Mononuclear cell (primary cell): ENCODE measurements around the gene CAPN10. TPM values are rescaled to one million over a fixed set of nuclear protein-coding genes. Genes with fewer than 3 reads are reported as not detected.
"Not testable (repeated sequence)": the region's sequence is repeated elsewhere in the genome, so short reads cannot be mapped to it uniquely, and the experiment has no call there.

ENCODE experiments used
- H3K27me3 ChIP-seq: 2 replicates; pipeline ENCODE4 v1.6.0; 2011; ENCODE audit warnings: low read length, control low read depth; ENCODE audit not compliant: insufficient read depth
- H3K4me1 ChIP-seq: 2 replicates; pipeline ENCODE4 v1.5.1; 2011; ENCODE audit warnings: mild to moderate bottlenecking, low read length, control low read depth; ENCODE audit not compliant: insufficient read depth
- H3K4me3 ChIP-seq: 2 replicates; pipeline ENCODE4 v1.5.1; 2011; ENCODE audit warnings: mild to moderate bottlenecking, low read length, moderate library complexity
- H3K9me3 ChIP-seq: 2 replicates; pipeline ENCODE4 v1.5.1; 2011; ENCODE audit warnings: low read depth, mild to moderate bottlenecking, control low read depth, low read length
- total RNA-seq: library from RNA; depleted of rRNA; stranded (reverse); fragments of >200 nt; gene quantifications from one replicate; pipeline ENCODE4 v1.2.3, GENCODE V29; 2012

CAPN10 gene, protein sequence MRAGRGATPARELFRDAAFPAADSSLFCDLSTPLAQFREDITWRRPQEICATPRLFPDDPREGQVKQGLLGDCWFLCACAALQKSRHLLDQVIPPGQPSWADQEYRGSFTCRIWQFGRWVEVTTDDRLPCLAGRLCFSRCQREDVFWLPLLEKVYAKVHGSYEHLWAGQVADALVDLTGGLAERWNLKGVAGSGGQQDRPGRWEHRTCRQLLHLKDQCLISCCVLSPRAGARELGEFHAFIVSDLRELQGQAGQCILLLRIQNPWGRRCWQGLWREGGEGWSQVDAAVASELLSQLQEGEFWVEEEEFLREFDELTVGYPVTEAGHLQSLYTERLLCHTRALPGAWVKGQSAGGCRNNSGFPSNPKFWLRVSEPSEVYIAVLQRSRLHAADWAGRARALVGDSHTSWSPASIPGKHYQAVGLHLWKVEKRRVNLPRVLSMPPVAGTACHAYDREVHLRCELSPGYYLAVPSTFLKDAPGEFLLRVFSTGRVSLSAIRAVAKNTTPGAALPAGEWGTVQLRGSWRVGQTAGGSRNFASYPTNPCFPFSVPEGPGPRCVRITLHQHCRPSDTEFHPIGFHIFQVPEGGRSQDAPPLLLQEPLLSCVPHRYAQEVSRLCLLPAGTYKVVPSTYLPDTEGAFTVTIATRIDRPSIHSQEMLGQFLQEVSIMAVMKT
- 18.2 TPM for total RNA-seq

DNA sequence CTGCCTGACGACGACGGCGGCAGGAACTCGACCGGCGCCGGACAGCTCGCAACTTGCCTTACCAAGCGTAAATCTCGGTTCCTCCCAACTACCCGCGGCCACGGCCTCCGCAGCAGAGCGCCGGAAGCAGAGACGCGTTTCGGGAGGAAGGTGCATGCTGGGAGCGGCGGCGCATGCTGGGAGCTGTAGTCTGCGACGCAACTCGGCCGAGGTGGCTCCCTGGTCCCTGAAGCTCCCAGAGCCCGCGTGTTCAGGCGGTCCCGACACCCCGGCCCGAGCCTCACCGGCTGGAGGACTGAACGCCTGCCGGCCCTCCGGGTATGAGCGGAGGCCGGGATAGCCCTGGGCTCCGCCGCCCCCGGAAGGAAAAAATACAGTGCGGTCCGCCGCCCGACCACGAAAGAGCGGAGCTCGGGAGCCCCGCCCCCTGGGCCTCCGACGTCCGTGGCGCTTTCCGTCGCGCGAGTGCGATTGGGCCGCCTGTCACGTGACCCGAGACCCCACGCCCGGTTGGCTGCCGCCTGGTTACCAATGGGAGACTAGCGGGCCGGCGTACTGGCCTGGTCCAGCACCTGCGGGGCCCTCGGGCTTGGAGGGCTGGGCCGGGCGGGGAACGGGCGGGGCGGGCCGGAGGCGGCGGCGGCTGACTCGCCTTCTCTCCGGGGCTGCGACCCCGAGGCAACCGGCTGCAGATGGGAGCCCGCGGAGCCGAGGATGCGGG lies at the start of gene CAPN10:
CAPN10 (plus strand) TSS at position 537 of the 721 bp plus-strand sequence; CDS start at position 715, 178 bp downstream.
- peak within 1 kb of the TSS; percentile 81 for H3K4me3 ChIP-seq
- no peaks in the 10 kb centered on the region for H3K27me3 ChIP-seq
- peaks cover 49% of the 10 kb centered on the region for H3K4me1 ChIP-seq
- H3K9me3 ChIP-seq = no peaks in the 10 kb centered on the region

DNA sequence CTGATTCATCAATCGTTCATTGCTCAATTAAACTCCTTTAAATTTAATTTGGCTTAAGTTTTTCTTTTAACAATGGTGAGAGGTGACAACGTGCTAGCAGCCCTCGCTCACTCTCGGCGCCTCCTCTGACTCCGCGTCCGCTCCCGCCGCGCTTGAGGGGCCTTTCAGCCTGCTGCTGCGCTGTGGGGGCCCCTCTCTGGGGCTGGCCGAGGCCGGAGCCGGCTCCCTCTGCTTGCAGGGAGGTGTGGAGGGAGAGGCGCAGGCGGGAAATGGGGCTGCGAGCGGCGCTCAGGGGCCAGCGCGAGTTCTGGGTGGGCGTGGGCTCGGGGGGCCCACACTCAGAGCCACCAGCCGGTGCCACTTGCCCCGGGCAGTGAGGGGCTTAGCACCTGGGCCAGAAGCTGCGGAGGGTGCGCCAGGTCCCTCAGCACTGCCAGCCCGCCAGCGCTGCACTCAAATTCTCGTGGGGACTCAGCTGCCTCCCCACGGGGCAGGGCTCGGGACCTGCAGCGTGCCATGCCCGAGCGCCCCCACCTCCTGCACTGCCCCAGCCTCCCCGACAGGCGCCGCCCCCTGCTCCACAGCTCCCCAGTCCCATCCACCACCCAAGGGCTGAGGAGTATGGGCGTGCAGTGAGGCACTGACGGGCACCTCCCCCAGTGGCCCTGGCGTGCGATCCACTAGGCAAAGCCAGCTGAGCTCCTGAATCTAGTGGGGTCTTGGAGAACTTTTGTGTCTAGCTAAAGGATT lies 48.3 kb upstream of the CAPN10 start:
- Histone ChIP-seq H3K27me3 (no peaks in the 10 kb centered on the region), H3K4me1 (no peaks in the 10 kb centered on the region), H3K4me3 (no peak overlapping the region), H3K9me3 (no peaks in the 10 kb centered on the region)

- H3K4me3 ChIP-seq, H3K4me1 ChIP-seq, H3K9me3 ChIP-seq, H3K27me3 ChIP-seq: not testable (repeated sequence)
Measured at GRCh38 chr2:240539101-240539500, 47.4 kb upstream of the CAPN10 start.

GRCh38 chr2:240539906-240540305 lies 46.6 kb upstream of the CAPN10 start:
- H3K4me1 ChIP-seq = no peaks in the 10 kb centered on the region
- H3K9me3 ChIP-seq = no peaks in the 10 kb centered on the region
- H3K4me3 ChIP-seq = no peak overlapping the region
- H3K27me3 ChIP-seq = no peaks in the 10 kb centered on the region

GRCh38 chr2:240551288-240551687 lies 35.2 kb upstream of the CAPN10 start:
- no peaks in the 10 kb centered on the region for H3K9me3 ChIP-seq
- no peaks in the 10 kb centered on the region for H3K4me1 ChIP-seq
- no peak overlapping the region for H3K4me3 ChIP-seq
- no peaks in the 10 kb centered on the region for H3K27me3 ChIP-seq

DNA sequence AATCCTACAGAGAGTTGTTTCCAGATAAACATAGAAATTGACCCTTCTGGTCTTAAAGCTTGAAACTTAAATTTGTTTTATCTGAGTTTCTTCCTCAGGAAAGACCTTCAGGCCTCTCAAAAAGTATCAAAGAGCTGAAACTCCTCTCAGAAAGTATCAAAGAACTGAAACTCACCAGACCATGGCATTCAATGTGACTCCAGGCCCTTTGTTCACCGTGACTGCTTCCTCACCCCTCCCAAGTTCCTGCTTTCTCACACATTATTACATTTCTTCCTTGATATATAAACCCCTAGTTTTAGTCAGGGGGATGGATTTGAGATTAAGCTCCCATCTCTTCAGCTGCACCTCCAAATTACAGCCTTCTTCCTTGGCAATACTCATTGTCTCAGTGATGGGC lies 34.7 kb upstream of the CAPN10 start:
- no peaks in the 10 kb centered on the region for H3K9me3 ChIP-seq
- H3K4me1 ChIP-seq = no peaks in the 10 kb centered on the region
- no peak overlapping the region for H3K4me3 ChIP-seq
- H3K27me3 ChIP-seq = no peaks in the 10 kb centered on the region

- Histone ChIP-seq H3K4me1 (peaks cover 20% of the 10 kb centered on the region), H3K9me3 (no peaks in the 10 kb centered on the region), H3K27me3 (no peaks in the 10 kb centered on the region), H3K4me3 (no peak overlapping the region)
Measured at GRCh38 chr2:240553956-240554480, 32.5 kb upstream of the CAPN10 start.

DNA sequence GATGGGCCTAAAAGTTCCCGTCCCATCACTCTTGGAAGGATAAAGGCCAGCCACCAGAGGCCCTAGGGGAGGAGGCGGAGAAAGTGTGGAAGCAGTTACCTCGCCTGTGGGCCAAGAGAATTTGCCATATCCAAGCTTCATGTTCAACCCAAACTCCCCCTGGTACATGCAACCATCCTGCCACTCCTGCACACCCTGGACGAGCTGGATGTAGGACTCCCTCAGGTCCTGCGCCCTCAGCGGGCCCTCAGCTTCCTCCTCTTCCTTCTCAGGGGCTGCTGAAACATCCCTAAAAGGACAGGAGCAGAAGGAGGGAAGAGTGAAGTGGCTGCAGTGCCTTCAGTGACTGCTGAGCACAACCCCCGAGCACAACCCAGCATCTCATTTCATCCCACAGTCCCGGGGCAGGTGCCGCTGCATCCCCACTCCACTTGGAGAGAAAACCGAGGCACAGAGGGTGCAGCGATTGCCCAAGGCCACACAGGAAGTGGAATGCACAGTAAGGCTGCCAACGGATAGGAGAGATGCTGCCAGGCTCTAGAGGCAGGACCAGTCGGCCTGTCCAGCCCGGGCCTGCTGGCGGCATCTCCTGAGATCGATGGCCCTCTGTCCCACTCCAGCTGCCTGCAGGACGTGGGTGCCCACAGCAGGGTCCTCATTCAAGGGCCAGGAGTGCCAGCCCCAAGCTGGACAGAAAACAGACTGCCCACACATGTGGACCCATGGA lies 31.6 kb upstream of the CAPN10 start:
- Histone ChIP-seq H3K4me1 (peaks cover 29% of the 10 kb centered on the region), H3K9me3 (no peaks in the 10 kb centered on the region), H3K4me3 (no peak overlapping the region), H3K27me3 (no peaks in the 10 kb centered on the region)

- no peaks in the 10 kb centered on the region for H3K9me3 ChIP-seq
- H3K4me3 ChIP-seq = no peak overlapping the region
- H3K27me3 ChIP-seq = no peaks in the 10 kb centered on the region
- peaks cover 29% of the 10 kb centered on the region for H3K4me1 ChIP-seq
Measured at GRCh38 chr2:240555541-240556250, 30.8 kb upstream of the CAPN10 start.

DNA sequence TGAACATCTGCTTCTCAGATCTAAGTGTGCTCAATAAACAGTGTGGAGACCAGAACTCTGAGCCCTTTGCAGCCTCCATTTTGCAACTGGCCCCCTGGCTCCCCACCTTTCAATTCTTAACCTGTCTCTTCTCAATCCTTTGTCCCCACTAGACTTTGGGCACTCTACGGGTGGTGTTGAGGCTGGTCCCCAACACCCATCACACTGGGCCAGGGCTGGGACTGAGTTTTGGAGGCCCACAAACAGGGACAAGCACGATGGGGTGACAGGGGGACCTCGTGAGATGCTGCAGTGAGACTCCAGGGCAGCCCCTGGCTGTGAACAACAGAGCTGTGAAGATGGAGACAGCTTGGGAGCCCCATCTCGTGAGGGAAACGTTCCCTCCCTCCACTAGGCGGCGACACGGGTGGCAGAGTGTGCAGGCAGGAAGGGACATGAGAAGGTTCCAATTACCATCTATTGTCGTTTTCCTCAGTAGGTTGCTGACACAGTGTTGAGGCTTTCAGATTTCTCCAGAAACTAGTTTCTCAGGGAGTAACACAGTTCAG lies 29.9 kb upstream of the CAPN10 start:
- no peaks in the 10 kb centered on the region for H3K9me3 ChIP-seq
- H3K4me3 ChIP-seq = no peak overlapping the region
- no peaks in the 10 kb centered on the region for H3K27me3 ChIP-seq
- peaks cover 34% of the 10 kb centered on the region for H3K4me1 ChIP-seq

- H3K4me1 ChIP-seq = peaks cover 40% of the 10 kb centered on the region
- H3K4me3 ChIP-seq = no peak overlapping the region
- no peaks in the 10 kb centered on the region for H3K9me3 ChIP-seq
- H3K27me3 ChIP-seq = no peaks in the 10 kb centered on the region
Measured at GRCh38 chr2:240557101-240557751, 29.3 kb upstream of the CAPN10 start.

DNA sequence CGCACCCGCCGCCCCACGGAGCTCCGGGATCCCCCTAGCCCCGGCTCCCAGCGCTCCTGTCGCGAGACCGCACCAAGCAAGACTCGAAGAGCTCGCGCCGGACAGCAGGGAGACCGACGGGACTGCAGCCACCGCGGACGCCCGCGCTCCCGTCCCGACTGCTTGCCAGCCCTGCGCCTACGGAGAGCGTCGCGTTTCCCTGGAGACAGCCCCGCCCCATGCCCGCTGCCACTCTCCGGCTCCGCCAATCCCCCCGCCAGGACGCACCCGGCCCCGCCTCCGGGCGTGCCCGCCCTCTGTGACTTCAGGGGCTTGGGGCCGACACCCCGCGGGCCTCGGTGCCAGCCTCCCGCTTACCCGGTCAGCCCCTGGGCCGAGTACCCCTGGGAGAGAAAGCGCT lies 28.7 kb upstream of the CAPN10 start, which contains the start of gene ANKMY1:
ANKMY1 (minus strand) TSS at position 181 of the 400 bp plus-strand sequence. CDS start 653 bp downstream, outside the sequence.
- Histone ChIP-seq H3K27me3 (no peaks in the 10 kb centered on the region), H3K4me3 (no peak within 1 kb of the TSS), H3K9me3 (no peaks in the 10 kb centered on the region), H3K4me1 (peaks cover 46% of the 10 kb centered on the region)

- Histone ChIP-seq H3K4me1 (peaks cover 51% of the 10 kb centered on the region), H3K4me3 (no peak overlapping the region), H3K27me3 (no peaks in the 10 kb centered on the region), H3K9me3 (no peaks in the 10 kb centered on the region)
Measured at GRCh38 chr2:240558236-240558761, 28.2 kb upstream of the CAPN10 start.
